Body of pancreas (tissue), 4 donors: Measurements from ENCODE around the gene SLC4A7.

Experiments
- CTCF ChIP-seq, 7 experiments: fragments of 450-650 bp in 4 of 7; fragments of 200-600 bp in 3 of 7; sonication (generic) in 3 of 7; IDR thresholded peaks; one replicate each; pipeline ENCODE4 v1.5.1; 2016 to 2019; ENCODE audit warnings: antibody characterized with exemption in 7 of 7
- POLR2A ChIP-seq, 3 donors: fragments of 450-650 bp; IDR thresholded peaks; one replicate each; pipeline ENCODE4 v1.6.1; 2016; ENCODE audit warnings: antibody characterized with exemption in 3 of 3, mild to moderate bottlenecking in 2 of 3

- TF ChIP-seq CTCF (IDR thresholded peaks at IDR 0.05) (no peak), POLR2A (IDR thresholded peaks at IDR 0.05) (no peak)
Measured at GRCh38 chr3:27479806-27480543, 4.2 kb downstream of the SLC4A7 start.
